GM23338 (cell line): ENCODE results near the gene CYTH3. TPM values are rescaled to one million over a fixed set of nuclear protein-coding genes. Genes with fewer than 3 reads are reported as not detected.

Experiments
- ATAC-seq: fragments of 200-7000 bp; cut with Tn5 transposase; 3 replicates; pipeline ENCODE4 v1.9.1; 2020
- DNase-seq: peaks from one replicate; pipeline ENCODE4 v3.0.0-alpha.2; 2015; ENCODE audit warnings: low spot score
- H2AFZ ChIP-seq: fragments of 200-600 bp; sonication (generic); 2 replicates; pipeline ENCODE4 v1.8.0; 2016; ENCODE audit warnings: antibody characterized with exemption, mild to moderate bottlenecking, moderate library complexity
- H3F3A ChIP-seq: fragments of 200-600 bp; sonication (generic); replicated peaks from 2 replicates; pipeline ENCODE4 v1.8.0; 2017; ENCODE audit warnings: antibody characterized with exemption, mixed run types, low read depth
- H3K27ac ChIP-seq: fragments of 200-600 bp; sonication (generic); 2 replicates; pipeline ENCODE4 v1.6.1; 2016; ENCODE audit warnings: low read depth
- H3K27me3 ChIP-seq: fragments of 200-600 bp; sonication (generic); 2 replicates; pipeline ENCODE4 v1.8.0; 2016; ENCODE audit warnings: mild to moderate bottlenecking, mixed run types, moderate library complexity; ENCODE audit not compliant: insufficient read depth
- H3K36me3 ChIP-seq: fragments of 200-600 bp; sonication (generic); 2 replicates; pipeline ENCODE4 v1.8.0; 2016; ENCODE audit warnings: mild to moderate bottlenecking; ENCODE audit not compliant: insufficient read depth
- H3K4me1 ChIP-seq: fragments of 200-600 bp; sonication (generic); 2 replicates; pipeline ENCODE4 v1.8.0; 2016; ENCODE audit warnings: mild to moderate bottlenecking, moderate library complexity; ENCODE audit not compliant: insufficient read depth
- H3K4me2 ChIP-seq: fragments of 200-600 bp; sonication (generic); 2 replicates; pipeline ENCODE4 v1.7.1; 2017; ENCODE audit warnings: mixed run types
- H3K4me3 ChIP-seq: fragments of 200-600 bp; sonication (generic); 2 replicates; pipeline ENCODE4 v1.6.1; 2016; ENCODE audit warnings: mixed run types
- H3K79me2 ChIP-seq: fragments of 200-600 bp; sonication (generic); replicated peaks from 2 replicates; pipeline ENCODE4 v1.8.0; 2017; ENCODE audit warnings: mild to moderate bottlenecking; ENCODE audit not compliant: insufficient read depth
- H3K9me2 ChIP-seq: fragments of 200-600 bp; sonication (generic); 2 replicates; pipeline ENCODE4 v1.8.0; 2017; ENCODE audit not compliant: insufficient read depth
- H4K20me1 ChIP-seq: fragments of 200-600 bp; sonication (generic); replicated peaks from 2 replicates; pipeline ENCODE4 v1.8.0; 2017; ENCODE audit warnings: mild to moderate bottlenecking; ENCODE audit not compliant: insufficient read depth
- H3K27ac Mint-ChIP-seq: 2 replicates; pipeline ENCODE4 v1.8.0; 2020; ENCODE audit warnings: inconsistent platforms, mild to moderate bottlenecking, moderate library complexity, mixed read lengths
- H3K27me3 Mint-ChIP-seq: 3 replicates; pipeline ENCODE4 v1.8.0; 2022; ENCODE audit warnings: low read depth, mild to moderate bottlenecking, moderate library complexity, mixed read lengths, inconsistent platforms; ENCODE audit not compliant: insufficient read depth, poor library complexity
- H3K36me3 Mint-ChIP-seq: 3 replicates; pipeline ENCODE4 v1.8.0; 2021; ENCODE audit warnings: low read depth, mild to moderate bottlenecking, inconsistent platforms, moderate library complexity, mixed read lengths
- H3K4me1 Mint-ChIP-seq: 3 replicates; pipeline ENCODE4 v1.8.0; 2020; ENCODE audit warnings: mild to moderate bottlenecking, inconsistent platforms, mixed read lengths
- H3K4me3 Mint-ChIP-seq: 3 replicates; pipeline ENCODE4 v1.8.0; 2021; ENCODE audit warnings: moderate library complexity, mild to moderate bottlenecking, inconsistent platforms, mixed read lengths
- H3K9me3 Mint-ChIP-seq: 3 replicates; pipeline ENCODE4 v1.8.0; 2020; ENCODE audit warnings: moderate library complexity, mild to moderate bottlenecking, inconsistent platforms, mixed read lengths
- CTCF ChIP-seq, 2 experiments: fragments of 200-600 bp in 1 of 2; sonication (generic) in 1 of 2; conservative IDR thresholded peaks; 2 replicates each; pipeline versions ENCODE4 v1.5.1 to v1.6.1; 2016 to 2017; ENCODE audit warnings: antibody characterized with exemption in 2 of 2, low read depth in 2 of 2, mild to moderate bottlenecking in 2 of 2, moderate library complexity in 1 of 2
- EZH2 ChIP-seq: fragments of 200-600 bp; sonication (generic); IDR thresholded peaks from one replicate; pipeline ENCODE4 v1.8.0; 2017; ENCODE audit warnings: antibody characterized with exemption, mild to moderate bottlenecking, low read depth; ENCODE audit not compliant: unreplicated experiment
- EZH2phosphoT487 ChIP-seq: fragments of 200-600 bp; sonication (generic); IDR thresholded peaks from one replicate; pipeline ENCODE4 v1.8.1; 2018; ENCODE audit warnings: antibody characterized with exemption; ENCODE audit not compliant: unreplicated experiment
- JUNB ChIP-seq: IDR thresholded peaks from one replicate; pipeline ENCODE4 v1.6.1; 2016; ENCODE audit warnings: antibody characterized with exemption; ENCODE audit not compliant: unreplicated experiment
- NANOG ChIP-seq: IDR thresholded peaks from 2 replicates; pipeline ENCODE4 v1.6.1; 2016; ENCODE audit warnings: antibody characterized with exemption, borderline replicate concordance
- POLR2AphosphoS5 ChIP-seq: IDR thresholded peaks from 2 replicates; pipeline ENCODE4 v1.6.1; 2016; ENCODE audit warnings: antibody characterized with exemption, low read depth
- STAT1 ChIP-seq: IDR thresholded peaks from one replicate; pipeline ENCODE4 v1.6.1; 2016; ENCODE audit warnings: antibody characterized with exemption; ENCODE audit not compliant: unreplicated experiment
- ZNF114 ChIP-seq: fragments of 250-450 bp; sonication (Bioruptor Pico); IDR thresholded peaks from 2 replicates; pipeline ENCODE4 v1.5.0; 2020; ENCODE audit warnings: mild to moderate bottlenecking, moderate library complexity
- ZNF331 ChIP-seq: fragments of 250-450 bp; sonication (Bioruptor Pico); IDR thresholded peaks from 2 replicates; pipeline ENCODE4 v1.5.0; 2020; ENCODE audit warnings: low read depth, mild to moderate bottlenecking, moderate library complexity
- polyA plus RNA-seq: library from polyadenylated mRNA; unstranded; fragments of >200 nt; fragmentation: Nextera tagmentation; extraction: Ambion mirVana; gene quantifications from 2 replicates; pipeline ENCODE4 v1.2.1, GENCODE V29; 2016
- total RNA-seq: library from RNA; depleted of rRNA; stranded (reverse); fragments of >200 nt; shearing (Covaris generic); gene quantifications from 2 replicates; pipeline ENCODE4 v1.2.3, GENCODE V29; 2014
- TF ChIP-seq, protein P1 (sequence below): IDR thresholded peaks from 2 replicates; pipeline ENCODE4 v1.6.1; 2016; ENCODE audit warnings: antibody characterized with exemption
- TF ChIP-seq, protein P2 (sequence below): IDR thresholded peaks from one replicate; pipeline ENCODE4 v1.6.1; 2018; ENCODE audit warnings: antibody characterized with exemption; ENCODE audit not compliant: unreplicated experiment

CYTH3 gene
- total and polyA plus RNA-seq, 2 experiments from 2014 or later: 4.6 to 15.3 TPM

DNA sequence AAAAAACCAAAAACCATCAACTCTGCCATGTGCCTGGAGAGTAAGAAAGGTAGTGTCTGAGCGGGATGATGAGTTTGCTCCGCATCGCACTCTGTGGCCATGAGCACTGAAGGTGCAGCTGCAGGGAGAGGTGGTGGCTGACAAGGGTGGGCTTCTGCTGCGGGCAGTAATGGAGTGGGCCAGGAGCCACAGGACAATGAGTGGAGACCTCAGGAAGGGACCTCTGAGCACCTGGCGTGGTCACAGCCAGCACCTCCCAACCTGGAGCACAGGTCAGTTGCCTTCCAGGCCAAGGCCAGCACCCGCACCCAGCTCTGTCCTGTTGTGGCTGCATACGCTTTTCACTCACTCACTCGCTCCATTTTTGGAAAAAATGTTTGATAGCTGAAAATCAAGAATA lies 125.8 kb downstream of the CYTH3 start:
- no peak overlapping the region; the same call in 1 of the 2 replicates for H3K27ac Mint-ChIP-seq
- no peak for TF ChIP-seq CTCF (conservative IDR thresholded peaks at IDR 0.05; ENCODE audit: low read depth in 2 of 2)
- TF ChIP-seq JUNB: no peak
- TF ChIP-seq, protein P1, sequence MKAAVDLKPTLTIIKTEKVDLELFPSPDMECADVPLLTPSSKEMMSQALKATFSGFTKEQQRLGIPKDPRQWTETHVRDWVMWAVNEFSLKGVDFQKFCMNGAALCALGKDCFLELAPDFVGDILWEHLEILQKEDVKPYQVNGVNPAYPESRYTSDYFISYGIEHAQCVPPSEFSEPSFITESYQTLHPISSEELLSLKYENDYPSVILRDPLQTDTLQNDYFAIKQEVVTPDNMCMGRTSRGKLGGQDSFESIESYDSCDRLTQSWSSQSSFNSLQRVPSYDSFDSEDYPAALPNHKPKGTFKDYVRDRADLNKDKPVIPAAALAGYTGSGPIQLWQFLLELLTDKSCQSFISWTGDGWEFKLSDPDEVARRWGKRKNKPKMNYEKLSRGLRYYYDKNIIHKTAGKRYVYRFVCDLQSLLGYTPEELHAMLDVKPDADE: no peak
- no peak for TF ChIP-seq STAT1
- no peak for TF ChIP-seq EZH2
- no peak for TF ChIP-seq ZNF114 (CRISPR knock-in tag)
- no peak for TF ChIP-seq EZH2phosphoT487
- H3K36me3 ChIP-seq: peaks cover 52% of the 10 kb centered on the region
- no peaks in the 10 kb centered on the region for H3F3A ChIP-seq
- no peaks in the 10 kb centered on the region for H3K9me2 ChIP-seq
- DNase-seq: no peak
- H3K27me3 Mint-ChIP-seq: peaks cover 5% of the 10 kb centered on the region
- H3K4me1 Mint-ChIP-seq: no peaks in the 10 kb centered on the region
- no peak overlapping the region for H3K4me3 Mint-ChIP-seq
- no peaks in the 10 kb centered on the region for H3K9me3 Mint-ChIP-seq
- peaks cover 86% of the 10 kb centered on the region for H3K36me3 Mint-ChIP-seq
- H4K20me1 ChIP-seq: peaks cover 2% of the 10 kb centered on the region
- H3K4me2 ChIP-seq: no peak overlapping the region
- H3K79me2 ChIP-seq: no peaks in the 10 kb centered on the region
- no peak overlapping the region for H3K4me3 ChIP-seq
- H3K4me1 ChIP-seq: no peaks in the 10 kb centered on the region
- ATAC-seq: no peak
- H3K27ac ChIP-seq: no peak overlapping the region
- no peaks in the 10 kb centered on the region for H3K27me3 ChIP-seq
- H2AFZ ChIP-seq: no peak overlapping the region

- H3K4me1 ChIP-seq: no peaks in the 10 kb centered on the region
- TF ChIP-seq ZNF114 (CRISPR knock-in tag): no peak
- no peak for TF ChIP-seq POLR2AphosphoS5
- no peak for TF ChIP-seq ZNF331 (CRISPR knock-in tag)
- TF ChIP-seq, protein P2, sequence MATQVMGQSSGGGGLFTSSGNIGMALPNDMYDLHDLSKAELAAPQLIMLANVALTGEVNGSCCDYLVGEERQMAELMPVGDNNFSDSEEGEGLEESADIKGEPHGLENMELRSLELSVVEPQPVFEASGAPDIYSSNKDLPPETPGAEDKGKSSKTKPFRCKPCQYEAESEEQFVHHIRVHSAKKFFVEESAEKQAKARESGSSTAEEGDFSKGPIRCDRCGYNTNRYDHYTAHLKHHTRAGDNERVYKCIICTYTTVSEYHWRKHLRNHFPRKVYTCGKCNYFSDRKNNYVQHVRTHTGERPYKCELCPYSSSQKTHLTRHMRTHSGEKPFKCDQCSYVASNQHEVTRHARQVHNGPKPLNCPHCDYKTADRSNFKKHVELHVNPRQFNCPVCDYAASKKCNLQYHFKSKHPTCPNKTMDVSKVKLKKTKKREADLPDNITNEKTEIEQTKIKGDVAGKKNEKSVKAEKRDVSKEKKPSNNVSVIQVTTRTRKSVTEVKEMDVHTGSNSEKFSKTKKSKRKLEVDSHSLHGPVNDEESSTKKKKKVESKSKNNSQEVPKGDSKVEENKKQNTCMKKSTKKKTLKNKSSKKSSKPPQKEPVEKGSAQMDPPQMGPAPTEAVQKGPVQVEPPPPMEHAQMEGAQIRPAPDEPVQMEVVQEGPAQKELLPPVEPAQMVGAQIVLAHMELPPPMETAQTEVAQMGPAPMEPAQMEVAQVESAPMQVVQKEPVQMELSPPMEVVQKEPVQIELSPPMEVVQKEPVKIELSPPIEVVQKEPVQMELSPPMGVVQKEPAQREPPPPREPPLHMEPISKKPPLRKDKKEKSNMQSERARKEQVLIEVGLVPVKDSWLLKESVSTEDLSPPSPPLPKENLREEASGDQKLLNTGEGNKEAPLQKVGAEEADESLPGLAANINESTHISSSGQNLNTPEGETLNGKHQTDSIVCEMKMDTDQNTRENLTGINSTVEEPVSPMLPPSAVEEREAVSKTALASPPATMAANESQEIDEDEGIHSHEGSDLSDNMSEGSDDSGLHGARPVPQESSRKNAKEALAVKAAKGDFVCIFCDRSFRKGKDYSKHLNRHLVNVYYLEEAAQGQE: no peak
- no peak for TF ChIP-seq CTCF (conservative IDR thresholded peaks at IDR 0.05; ENCODE audit: low read depth in 2 of 2)
- TF ChIP-seq NANOG: no peak
- no peak for TF ChIP-seq EZH2phosphoT487
- no peak for TF ChIP-seq STAT1
- DNase-seq: no peak
- no peaks in the 10 kb centered on the region for H3K79me2 ChIP-seq
- no peak overlapping the region for H3K27ac Mint-ChIP-seq
- H3K9me2 ChIP-seq: no peaks in the 10 kb centered on the region
- H3K4me1 Mint-ChIP-seq: no peaks in the 10 kb centered on the region
- H3K4me2 ChIP-seq: no peak overlapping the region
- no peak overlapping the region for H3K27ac ChIP-seq
- no peaks in the 10 kb centered on the region for H3F3A ChIP-seq
- peaks cover 53% of the 10 kb centered on the region for H3K36me3 ChIP-seq
- H3K4me3 Mint-ChIP-seq: no peak overlapping the region
- H2AFZ ChIP-seq: no peak overlapping the region
- ATAC-seq: no peak
- peaks cover 4% of the 10 kb centered on the region for H3K27me3 Mint-ChIP-seq
- H4K20me1 ChIP-seq: peaks cover 11% of the 10 kb centered on the region; the same call in 1 of the 2 replicates
- H3K4me3 ChIP-seq: no peak overlapping the region
- no peaks in the 10 kb centered on the region for H3K9me3 Mint-ChIP-seq
- peaks cover 83% of the 10 kb centered on the region for H3K36me3 Mint-ChIP-seq
- H3K27me3 ChIP-seq: no peaks in the 10 kb centered on the region
Observed at GRCh38 chr7:6143997-6144396, 128.4 kb downstream of the CYTH3 start.
